Liver (tissue), 9 donors: ENCODE data around the gene FRMD5. TPM values are rescaled to one million over a fixed set of nuclear protein-coding genes. Genes with fewer than 3 reads are reported as not detected.

ENCODE experiments used
- DNase-seq: peaks from one replicate; pipeline ENCODE4 v3.0.0-alpha.2; 2017; ENCODE audit warnings: low spot score
- H3K27ac ChIP-seq, 2 donors: one replicate each; pipeline ENCODE4 v1.7.0; 2013; ENCODE audit warnings: inconsistent platforms in 2 of 2, low read length in 2 of 2, control low read depth in 1 of 2, low read depth in 1 of 2, mild to moderate bottlenecking in 1 of 2
- H3K27me3 ChIP-seq, 4 donors: one replicate each; pipeline versions ENCODE4 v1.6.1 to v1.7.0; 2013; ENCODE audit warnings: low read length in 3 of 4, inconsistent platforms in 1 of 4, mild to moderate bottlenecking in 1 of 4, moderate library complexity in 1 of 4; ENCODE audit not compliant: control insufficient read depth in 4 of 4, insufficient read depth in 4 of 4
- H3K36me3 ChIP-seq, 4 donors: one replicate each; pipeline versions ENCODE4 v1.6.1 to v1.7.0; 2013; ENCODE audit warnings: low read length in 3 of 4, mild to moderate bottlenecking in 3 of 4, low read depth in 1 of 4, moderate library complexity in 1 of 4; ENCODE audit not compliant: control insufficient read depth in 4 of 4, insufficient read depth in 3 of 4
- H3K4me1 ChIP-seq, 4 donors: one replicate each; pipeline versions ENCODE4 v1.6.1 to v1.7.0; 2013; ENCODE audit warnings: low read length in 3 of 4, mild to moderate bottlenecking in 3 of 4, moderate library complexity in 1 of 4; ENCODE audit not compliant: control insufficient read depth in 4 of 4, insufficient read depth in 4 of 4
- H3K4me3 ChIP-seq, 3 donors: one replicate each; pipeline versions ENCODE4 v1.6.1 to v1.7.0; 2013; ENCODE audit warnings: low read length in 3 of 3, control low read depth in 1 of 3, low read depth in 1 of 3, mild to moderate bottlenecking in 1 of 3
- H3K9ac ChIP-seq, 2 donors: one replicate each; pipeline ENCODE4 v1.7.0; 2013; ENCODE audit warnings: low read length in 2 of 2, mild to moderate bottlenecking in 2 of 2, moderate library complexity in 2 of 2, control low read depth in 1 of 2, low read depth in 1 of 2
- H3K9me3 ChIP-seq, 4 donors: one replicate each; pipeline versions ENCODE4 v1.6.1 to v1.7.0; 2013; ENCODE audit warnings: low read length in 3 of 4; ENCODE audit not compliant: control insufficient read depth in 4 of 4
- FOXA1 ChIP-seq: IDR thresholded peaks from 2 replicates; pipeline ENCODE4 v1.6.1; 2016; ENCODE audit warnings: antibody characterized with exemption
- FOXA2 ChIP-seq: IDR thresholded peaks from 2 replicates; pipeline ENCODE4 v1.6.1; 2016; ENCODE audit warnings: antibody characterized with exemption
- GABPA ChIP-seq, 2 donors: IDR thresholded peaks in 1 of 2; conservative IDR thresholded peaks in 1 of 2; 2 replicates each; pipeline ENCODE4 v1.6.1; 2016; ENCODE audit warnings: antibody characterized with exemption in 2 of 2, mild to moderate bottlenecking in 1 of 2, moderate library complexity in 1 of 2
- HNF4A ChIP-seq, 2 donors: conservative IDR thresholded peaks; 2 replicates each; pipeline ENCODE4 v1.6.1; 2016; ENCODE audit warnings: antibody characterized with exemption in 2 of 2, mild to moderate bottlenecking in 2 of 2
- JUND ChIP-seq, 2 donors: IDR thresholded peaks; 2 replicates each; pipeline ENCODE4 v1.6.1; 2016; ENCODE audit warnings: antibody characterized with exemption in 2 of 2
- NR2F2 ChIP-seq: IDR thresholded peaks from 2 replicates; pipeline ENCODE4 v1.6.1; 2016; ENCODE audit warnings: antibody characterized with exemption
- RAD21 ChIP-seq, 2 donors: IDR thresholded peaks; 2 replicates each; pipeline ENCODE4 v1.6.1; 2016; ENCODE audit warnings: antibody characterized with exemption in 2 of 2, mild to moderate bottlenecking in 2 of 2
- REST ChIP-seq: IDR thresholded peaks from 2 replicates; pipeline ENCODE4 v1.6.1; 2016; ENCODE audit warnings: antibody characterized with exemption, mild to moderate bottlenecking
- RXRA ChIP-seq, 2 donors: IDR thresholded peaks; 2 replicates each; pipeline ENCODE4 v1.6.1; 2017 to 2018; ENCODE audit warnings: antibody characterized with exemption in 2 of 2, mild to moderate bottlenecking in 1 of 2
- SP1 ChIP-seq: IDR thresholded peaks from 2 replicates; pipeline ENCODE4 v1.6.1; 2018; ENCODE audit warnings: antibody characterized with exemption, mild to moderate bottlenecking
- YY1 ChIP-seq: IDR thresholded peaks from 2 replicates; pipeline ENCODE4 v1.6.1; 2016; ENCODE audit warnings: antibody characterized with exemption, mild to moderate bottlenecking
- WGBS: extraction: QIAGEN DNeasy Blood & Tissue Kit; methylation state at CpG from one replicate; pipeline ENCODE4 v1.1.7; 2013; 5-methylcytosine and 5-hydroxymethylcytosine counted together
- polyA plus RNA-seq, 2 donors: library from polyadenylated mRNA; stranded (reverse) in 1 of 2; unstranded in 1 of 2; fragments of 200-250 nt in 1 of 2; fragments of >200 nt in 1 of 2; fragmentation: Nextera tagmentation in 1 of 2; extraction: Ambion mirVana in 1 of 2; gene quantifications; one replicate each; pipeline versions ENCODE4 v1.2.1 to v1.2.3, GENCODE V29; 2013 to 2015
- total RNA-seq, 2 donors: library from RNA; depleted of rRNA; stranded (reverse); fragments of >200 nt; gene quantifications; one replicate each; pipeline ENCODE4 v1.2.3, GENCODE V29; 2014
- TF ChIP-seq, protein P1 (sequence below): fragments of 150-350 bp; IDR thresholded peaks from 2 replicates; pipeline ENCODE4 v1.5.1; 2017; ENCODE audit warnings: improper control_type of control experiment, low read depth, low read length; ENCODE audit not compliant: missing input control
- TF ChIP-seq, protein P2 (sequence below): IDR thresholded peaks from 2 replicates; pipeline ENCODE4 v1.6.1; 2016; ENCODE audit warnings: antibody characterized with exemption
- TF ChIP-seq, protein P3 (sequence below): IDR thresholded peaks from 2 replicates; pipeline ENCODE4 v1.6.1; 2016; ENCODE audit warnings: antibody characterized with exemption
- TF ChIP-seq, protein P4 (sequence below): IDR thresholded peaks from 2 replicates; pipeline ENCODE4 v1.6.1; 2016; ENCODE audit warnings: antibody characterized with exemption
- donor health status: healthy.
- donor health status: healthy.
- donor health status: healthy.
- donor health status: healthy.
- donor health status: healthy.

Gene FRMD5
- total and polyA plus RNA-seq, 4 donors: 0.01 to 0.25 TPM; not detected in 2

GRCh38 chr15:43878446-43878845, 316.6 kb downstream of the FRMD5 start:
- 90% methylated on average over 2 of the region's 2 CpGs for WGBS
- no peak overlapping the region for H3K9ac ChIP-seq
- H3K4me3 ChIP-seq: no peak overlapping the region
- no peaks in the 10 kb centered on the region for H3K36me3 ChIP-seq
- no peaks in the 10 kb centered on the region for H3K27me3 ChIP-seq
- H3K27ac ChIP-seq: no peak overlapping the region
- H3K9me3 ChIP-seq: no peaks in the 10 kb centered on the region
- DNase-seq: no peak
- TF ChIP-seq, protein P1, sequence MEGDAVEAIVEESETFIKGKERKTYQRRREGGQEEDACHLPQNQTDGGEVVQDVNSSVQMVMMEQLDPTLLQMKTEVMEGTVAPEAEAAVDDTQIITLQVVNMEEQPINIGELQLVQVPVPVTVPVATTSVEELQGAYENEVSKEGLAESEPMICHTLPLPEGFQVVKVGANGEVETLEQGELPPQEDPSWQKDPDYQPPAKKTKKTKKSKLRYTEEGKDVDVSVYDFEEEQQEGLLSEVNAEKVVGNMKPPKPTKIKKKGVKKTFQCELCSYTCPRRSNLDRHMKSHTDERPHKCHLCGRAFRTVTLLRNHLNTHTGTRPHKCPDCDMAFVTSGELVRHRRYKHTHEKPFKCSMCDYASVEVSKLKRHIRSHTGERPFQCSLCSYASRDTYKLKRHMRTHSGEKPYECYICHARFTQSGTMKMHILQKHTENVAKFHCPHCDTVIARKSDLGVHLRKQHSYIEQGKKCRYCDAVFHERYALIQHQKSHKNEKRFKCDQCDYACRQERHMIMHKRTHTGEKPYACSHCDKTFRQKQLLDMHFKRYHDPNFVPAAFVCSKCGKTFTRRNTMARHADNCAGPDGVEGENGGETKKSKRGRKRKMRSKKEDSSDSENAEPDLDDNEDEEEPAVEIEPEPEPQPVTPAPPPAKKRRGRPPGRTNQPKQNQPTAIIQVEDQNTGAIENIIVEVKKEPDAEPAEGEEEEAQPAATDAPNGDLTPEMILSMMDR: no peak
- TF ChIP-seq YY1 (no peak), GABPA (IDR thresholded peaks at IDR 0.05 in 1 of 2, conservative IDR thresholded peaks at IDR 0.05 in 1 of 2) (no peak), REST (no peak), NR2F2 (no peak)
- TF ChIP-seq, protein P2, sequence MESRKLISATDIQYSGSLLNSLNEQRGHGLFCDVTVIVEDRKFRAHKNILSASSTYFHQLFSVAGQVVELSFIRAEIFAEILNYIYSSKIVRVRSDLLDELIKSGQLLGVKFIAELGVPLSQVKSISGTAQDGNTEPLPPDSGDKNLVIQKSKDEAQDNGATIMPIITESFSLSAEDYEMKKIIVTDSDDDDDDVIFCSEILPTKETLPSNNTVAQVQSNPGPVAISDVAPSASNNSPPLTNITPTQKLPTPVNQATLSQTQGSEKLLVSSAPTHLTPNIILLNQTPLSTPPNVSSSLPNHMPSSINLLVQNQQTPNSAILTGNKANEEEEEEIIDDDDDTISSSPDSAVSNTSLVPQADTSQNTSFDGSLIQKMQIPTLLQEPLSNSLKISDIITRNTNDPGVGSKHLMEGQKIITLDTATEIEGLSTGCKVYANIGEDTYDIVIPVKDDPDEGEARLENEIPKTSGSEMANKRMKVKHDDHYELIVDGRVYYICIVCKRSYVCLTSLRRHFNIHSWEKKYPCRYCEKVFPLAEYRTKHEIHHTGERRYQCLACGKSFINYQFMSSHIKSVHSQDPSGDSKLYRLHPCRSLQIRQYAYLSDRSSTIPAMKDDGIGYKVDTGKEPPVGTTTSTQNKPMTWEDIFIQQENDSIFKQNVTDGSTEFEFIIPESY: no peak
- H3K4me1 ChIP-seq: no peaks in the 10 kb centered on the region

DNA sequence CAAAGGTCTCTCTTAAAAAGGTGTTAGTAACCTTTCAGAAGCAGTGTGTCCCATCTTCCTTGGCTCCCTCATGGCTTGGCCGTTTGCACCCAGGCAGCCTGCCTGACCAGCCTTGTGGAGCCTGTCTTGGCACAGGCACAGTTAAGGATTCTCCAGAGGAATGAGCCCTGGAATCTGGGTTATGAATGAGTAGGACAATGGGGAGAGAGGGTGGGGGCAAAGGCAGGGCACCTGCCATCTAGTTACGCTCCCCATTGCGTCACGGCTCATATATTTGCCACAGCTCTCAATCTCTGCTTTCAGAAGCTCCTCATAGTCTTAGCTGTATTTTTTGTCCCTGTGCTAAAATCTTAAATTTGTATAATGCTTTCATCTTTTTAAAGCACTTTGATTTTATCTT, 317.7 kb downstream of the FRMD5 start:
- Histone ChIP-seq H3K4me3 (no peak overlapping the region), H3K36me3 (no peaks in the 10 kb centered on the region), H3K27me3 (no peaks in the 10 kb centered on the region), H3K9ac (no peak overlapping the region), H3K9me3 (no peaks in the 10 kb centered on the region), H3K27ac (no peak overlapping the region), H3K4me1 (no peaks in the 10 kb centered on the region)
- DNase-seq: no peak
- 89% methylated on average over 4 of the region's 4 CpGs for WGBS
- TF ChIP-seq RAD21 (IDR thresholded peaks at IDR 0.05) (no peak), RXRA (IDR thresholded peaks at IDR 0.05) (no peak), SP1 (no peak), FOXA2 (no peak), YY1 (no peak), HNF4A (conservative IDR thresholded peaks at IDR 0.05) (no peak), NR2F2 (no peak), FOXA1 (no peak), GABPA (IDR thresholded peaks at IDR 0.05 in 1 of 2, conservative IDR thresholded peaks at IDR 0.05 in 1 of 2) (no peak), JUND (IDR thresholded peaks at IDR 0.05) (no peak)
- TF ChIP-seq, protein P3, sequence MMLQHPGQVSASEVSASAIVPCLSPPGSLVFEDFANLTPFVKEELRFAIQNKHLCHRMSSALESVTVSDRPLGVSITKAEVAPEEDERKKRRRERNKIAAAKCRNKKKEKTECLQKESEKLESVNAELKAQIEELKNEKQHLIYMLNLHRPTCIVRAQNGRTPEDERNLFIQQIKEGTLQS: no peak
- TF ChIP-seq, protein P4, sequence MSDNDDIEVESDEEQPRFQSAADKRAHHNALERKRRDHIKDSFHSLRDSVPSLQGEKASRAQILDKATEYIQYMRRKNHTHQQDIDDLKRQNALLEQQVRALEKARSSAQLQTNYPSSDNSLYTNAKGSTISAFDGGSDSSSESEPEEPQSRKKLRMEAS: no peak
- TF ChIP-seq, protein P2: no peak
